Thyroid gland (tissue), 4 donors: ENCODE results near the gene MAP3K19.

Source experiments
- POLR2A ChIP-seq, 2 donors: fragments of 450-650 bp; IDR thresholded peaks; one replicate each; pipeline ENCODE4 v1.6.1; 2017; ENCODE audit warnings: antibody characterized with exemption in 2 of 2, mild to moderate bottlenecking in 2 of 2, moderate library complexity in 1 of 2
- TF ChIP-seq, protein P1 (sequence below), 6 experiments: fragments of 200-600 bp in 3 of 6; fragments of 450-650 bp in 3 of 6; sonication (generic) in 3 of 6; IDR thresholded peaks; one replicate each; pipeline ENCODE4 v1.5.1; 2016 to 2019; ENCODE audit warnings: antibody characterized with exemption in 6 of 6, mild to moderate bottlenecking in 2 of 6, inconsistent platforms in 1 of 6, moderate library complexity in 1 of 6

DNA sequence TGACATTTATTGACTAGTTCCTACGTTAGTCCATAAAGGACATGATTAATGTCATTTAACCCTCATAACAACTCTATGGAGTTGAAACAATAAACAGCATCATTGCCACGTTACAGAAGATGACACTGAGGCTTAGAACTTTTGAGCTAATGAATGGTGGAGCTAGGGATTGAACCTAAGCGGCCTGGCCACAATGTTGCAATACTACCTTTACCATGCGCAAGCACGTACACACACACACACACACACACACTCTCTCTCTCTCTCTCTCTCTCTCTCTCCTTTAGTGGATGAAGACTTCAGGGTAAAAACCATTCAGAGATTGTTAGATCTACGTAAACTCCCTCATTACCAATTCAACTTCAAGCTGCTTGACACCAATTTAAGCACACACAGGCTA, 875 bp upstream of the MAP3K19 start:
- TF ChIP-seq, protein P1, sequence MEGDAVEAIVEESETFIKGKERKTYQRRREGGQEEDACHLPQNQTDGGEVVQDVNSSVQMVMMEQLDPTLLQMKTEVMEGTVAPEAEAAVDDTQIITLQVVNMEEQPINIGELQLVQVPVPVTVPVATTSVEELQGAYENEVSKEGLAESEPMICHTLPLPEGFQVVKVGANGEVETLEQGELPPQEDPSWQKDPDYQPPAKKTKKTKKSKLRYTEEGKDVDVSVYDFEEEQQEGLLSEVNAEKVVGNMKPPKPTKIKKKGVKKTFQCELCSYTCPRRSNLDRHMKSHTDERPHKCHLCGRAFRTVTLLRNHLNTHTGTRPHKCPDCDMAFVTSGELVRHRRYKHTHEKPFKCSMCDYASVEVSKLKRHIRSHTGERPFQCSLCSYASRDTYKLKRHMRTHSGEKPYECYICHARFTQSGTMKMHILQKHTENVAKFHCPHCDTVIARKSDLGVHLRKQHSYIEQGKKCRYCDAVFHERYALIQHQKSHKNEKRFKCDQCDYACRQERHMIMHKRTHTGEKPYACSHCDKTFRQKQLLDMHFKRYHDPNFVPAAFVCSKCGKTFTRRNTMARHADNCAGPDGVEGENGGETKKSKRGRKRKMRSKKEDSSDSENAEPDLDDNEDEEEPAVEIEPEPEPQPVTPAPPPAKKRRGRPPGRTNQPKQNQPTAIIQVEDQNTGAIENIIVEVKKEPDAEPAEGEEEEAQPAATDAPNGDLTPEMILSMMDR (IDR thresholded peaks at IDR 0.05), result no peak
- no peak for TF ChIP-seq POLR2A (IDR thresholded peaks at IDR 0.05)
